ENCODE measurements around the gene PLEKHA3.
"Not testable (repeated sequence)": the region's sequence is repeated elsewhere in the genome, so short reads cannot be mapped to it uniquely, and the experiment has no call there.

PLEKHA3 gene

GRCh38 chr2:178479275-178479616 lies 1.0 kb upstream of the PLEKHA3 start:
- no peak for DNase-seq (ENCODE audit: low spot score)

GRCh38 chr2:178479758-178480226 lies 465 bp upstream of the PLEKHA3 start:
- no peak for DNase-seq (ENCODE audit: low spot score)

DNA sequence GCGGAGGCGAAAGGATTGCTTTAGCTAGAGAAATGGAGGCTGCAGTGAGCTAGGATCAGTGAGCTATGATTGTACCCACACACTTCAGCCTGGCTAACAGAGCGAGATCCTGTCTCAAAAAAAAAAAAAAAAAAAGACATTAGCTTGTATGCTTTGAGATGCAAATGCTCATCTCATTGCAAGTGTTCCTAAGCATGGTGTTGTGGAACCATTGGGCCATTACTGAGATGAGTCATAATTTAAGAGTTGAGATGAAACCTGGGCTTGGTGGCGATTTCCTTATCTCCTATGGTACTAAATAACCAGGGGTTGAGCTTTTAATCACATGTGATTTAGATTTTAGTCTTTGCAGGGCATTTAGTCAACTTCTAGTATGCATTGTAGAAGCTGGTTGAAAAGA lies 2.2 kb downstream of the PLEKHA3 start:
- DNase-seq (ENCODE audit: low spot score), result no peak

- DNase-seq (ENCODE audit: low spot score), result peak; percentile 42
Measured at GRCh38 chr2:178484245-178485041, 4.2 kb downstream of the PLEKHA3 start.

- DNase-seq (ENCODE audit: low spot score), result no peak
Measured at GRCh38 chr2:178485356-178485755, 5.1 kb downstream of the PLEKHA3 start.

DNA sequence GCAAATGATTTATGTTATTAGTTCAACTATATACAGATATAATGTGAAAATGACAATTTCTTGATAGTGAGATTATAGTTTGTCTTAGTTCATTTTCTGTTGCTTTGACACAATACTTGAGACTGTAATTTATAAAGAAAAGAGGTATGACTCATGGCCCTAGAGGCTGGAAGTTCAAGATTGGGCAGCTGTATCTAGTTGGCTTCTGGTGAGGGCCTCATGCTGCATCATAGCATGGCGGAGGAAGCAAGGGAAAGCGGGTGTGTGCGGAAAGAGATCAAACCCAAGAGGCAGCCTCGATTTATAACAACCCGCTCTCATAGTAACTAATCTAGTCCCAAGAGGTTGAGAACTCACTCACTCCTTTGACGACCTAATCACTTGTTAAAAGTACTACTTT lies 11.4 kb downstream of the PLEKHA3 start:
- DNase-seq (ENCODE audit: low spot score), result no peak

- DNase-seq (ENCODE audit: low spot score), result no peak
Measured at GRCh38 chr2:178496049-178496448, 15.8 kb downstream of the PLEKHA3 start.

DNA sequence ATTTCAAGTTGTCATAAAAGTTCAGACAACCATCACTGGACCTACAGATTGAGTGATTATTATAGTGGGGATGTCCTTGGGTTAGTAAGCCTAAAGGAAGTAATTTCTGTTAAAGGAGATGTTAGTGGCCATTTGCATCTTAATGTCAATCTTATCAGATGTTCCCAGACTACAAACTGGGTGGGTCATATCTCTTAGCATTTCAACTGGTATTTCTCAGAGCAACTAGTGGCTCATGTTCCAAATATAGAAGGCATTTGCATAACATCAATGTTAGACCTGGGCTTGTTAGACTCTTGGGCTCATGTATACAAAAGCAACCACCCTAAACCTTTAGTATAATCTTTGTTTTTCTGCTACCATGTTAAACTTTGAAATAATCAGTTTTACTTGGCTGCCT lies 17.9 kb downstream of the PLEKHA3 start:
- DNase-seq (ENCODE audit: low spot score), result no peak

GRCh38 chr2:178499640-178500039 lies 19.4 kb downstream of the PLEKHA3 start:
- DNase-seq (ENCODE audit: low spot score), result no peak

DNA sequence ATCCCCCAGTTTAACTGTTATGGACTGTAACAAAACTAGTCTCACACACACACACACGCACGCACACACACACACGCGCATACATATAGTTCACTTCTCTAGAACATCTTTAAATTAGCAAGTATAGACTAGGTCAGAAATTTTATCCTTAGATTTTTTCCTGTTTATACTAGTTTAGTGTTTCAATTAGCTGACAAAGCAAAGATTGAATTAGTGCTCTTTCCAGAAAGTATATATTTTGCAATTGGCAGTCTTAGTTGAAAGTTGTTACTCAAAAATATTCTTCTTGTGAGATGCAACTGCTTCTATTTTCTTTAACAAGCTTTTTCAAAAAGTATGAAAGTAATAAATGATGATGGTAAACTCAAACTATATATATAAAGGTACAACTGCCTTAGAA lies 22.5 kb downstream of the PLEKHA3 start:
- no peak for DNase-seq (ENCODE audit: low spot score)

DNA sequence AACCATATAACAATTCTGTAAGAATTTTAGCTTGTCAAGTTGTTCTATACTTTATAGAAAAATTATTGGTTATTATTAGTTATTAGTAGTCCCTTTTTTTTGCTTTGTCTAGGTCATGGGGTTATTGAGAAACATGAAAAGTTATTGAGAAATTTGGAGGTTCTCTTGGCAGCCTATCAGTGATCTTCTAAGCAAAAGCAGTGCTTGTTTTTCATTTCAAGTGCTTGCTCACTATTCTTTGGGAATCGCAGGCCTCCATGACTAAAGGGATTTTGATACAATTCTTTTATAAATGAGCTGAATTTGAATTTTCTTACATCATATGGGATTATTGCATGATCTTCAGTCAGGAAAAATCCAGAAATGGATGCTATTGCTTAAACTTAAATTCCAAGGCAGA lies 25.8 kb downstream of the PLEKHA3 start:
- DNase-seq (ENCODE audit: low spot score), result no peak

DNA sequence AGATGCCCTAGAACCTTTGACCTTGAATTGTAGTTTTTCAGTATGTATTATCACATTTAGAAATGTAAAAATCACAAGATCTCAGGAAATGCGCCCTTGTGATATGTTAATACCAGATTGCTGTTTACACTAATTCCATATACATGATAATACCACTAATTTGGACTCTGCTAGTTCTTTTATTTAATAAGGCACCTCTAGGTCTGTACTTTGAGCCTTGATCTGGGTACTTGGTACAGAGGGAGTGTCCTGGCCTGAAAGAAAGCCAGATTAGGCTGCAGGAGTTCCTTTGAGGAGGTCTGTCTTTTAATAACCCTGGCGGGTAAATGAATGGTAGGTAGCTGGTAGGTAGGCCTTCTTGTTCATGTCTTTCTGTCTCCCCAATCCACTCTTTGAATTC lies 26.3 kb downstream of the PLEKHA3 start:
- no peak for DNase-seq (ENCODE audit: low spot score)

- DNase-seq (ENCODE audit: low spot score), result no peak
Measured at GRCh38 chr2:178506949-178507348, 26.7 kb downstream of the PLEKHA3 start.

DNA sequence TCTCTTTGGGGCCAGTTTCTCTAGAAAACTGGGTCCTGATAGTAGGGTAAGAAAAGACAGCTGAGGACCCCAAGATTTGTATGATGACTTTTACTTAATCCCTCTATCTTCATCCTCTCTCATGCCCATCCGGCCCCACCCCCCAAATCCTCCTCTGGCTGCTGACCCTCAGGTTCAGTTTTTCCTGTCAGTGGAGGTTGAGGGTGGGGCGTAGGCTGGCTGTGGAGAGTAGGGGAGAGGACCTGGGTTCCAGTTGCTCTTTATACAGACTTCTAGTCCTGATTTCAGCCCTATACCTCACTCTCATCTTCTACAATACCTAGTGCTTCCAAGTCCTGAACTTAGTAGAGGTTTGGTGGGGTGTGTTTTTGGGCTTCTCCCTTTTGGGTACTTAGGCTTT lies 28.4 kb downstream of the PLEKHA3 start:
- DNase-seq (ENCODE audit: low spot score), result no peak

DNA sequence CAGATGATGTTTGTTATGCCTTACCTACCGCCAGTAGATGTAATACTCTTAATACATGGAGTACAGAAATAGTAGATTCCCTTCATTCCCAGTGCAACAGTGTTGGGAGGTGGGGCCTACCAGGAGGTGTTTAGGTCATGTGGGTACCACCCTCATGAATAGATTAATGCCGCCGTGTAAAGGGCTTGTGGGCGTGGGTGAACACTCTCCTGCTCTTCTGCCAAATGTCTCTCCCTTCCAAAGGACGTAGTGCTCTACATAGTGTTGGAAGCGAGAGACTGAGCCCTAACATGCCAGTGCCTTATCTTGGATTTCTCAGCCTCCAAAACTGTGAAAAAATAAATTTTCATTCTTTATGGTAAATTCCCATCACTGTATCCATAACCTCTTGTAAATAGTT lies 30.1 kb downstream of the PLEKHA3 start:
- no peak for DNase-seq (ENCODE audit: low spot score)

GRCh38 chr2:178512484-178512883 lies 32.2 kb downstream of the PLEKHA3 start:
- DNase-seq (ENCODE audit: low spot score), result no peak

GRCh38 chr2:178513876-178514275 lies 33.6 kb downstream of the PLEKHA3 start:
- no peak for DNase-seq (ENCODE audit: low spot score)

DNA sequence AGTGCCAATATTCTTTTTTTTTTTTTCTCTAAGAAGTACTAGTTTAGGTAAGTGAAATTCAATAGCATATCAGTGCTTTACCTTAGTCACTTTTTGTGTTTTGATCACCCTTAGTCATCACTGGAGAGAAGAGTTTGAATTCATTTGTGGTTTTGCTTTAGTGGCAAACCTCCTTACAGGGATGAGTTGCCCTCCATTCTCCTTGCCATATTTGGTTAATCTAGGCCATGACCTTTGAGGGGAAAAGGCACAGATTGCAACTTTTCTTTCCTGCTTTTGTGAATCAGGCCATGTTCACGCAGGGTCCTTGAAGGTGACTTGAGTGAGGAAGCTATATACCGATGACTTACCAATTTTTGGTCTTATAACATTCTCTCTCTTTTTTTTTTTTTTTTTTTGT lies 34.4 kb downstream of the PLEKHA3 start:
- no peak for DNase-seq (ENCODE audit: low spot score)

- DNase-seq (ENCODE audit: low spot score), result no peak
Measured at GRCh38 chr2:178517496-178517895, 37.2 kb downstream of the PLEKHA3 start.

DNA sequence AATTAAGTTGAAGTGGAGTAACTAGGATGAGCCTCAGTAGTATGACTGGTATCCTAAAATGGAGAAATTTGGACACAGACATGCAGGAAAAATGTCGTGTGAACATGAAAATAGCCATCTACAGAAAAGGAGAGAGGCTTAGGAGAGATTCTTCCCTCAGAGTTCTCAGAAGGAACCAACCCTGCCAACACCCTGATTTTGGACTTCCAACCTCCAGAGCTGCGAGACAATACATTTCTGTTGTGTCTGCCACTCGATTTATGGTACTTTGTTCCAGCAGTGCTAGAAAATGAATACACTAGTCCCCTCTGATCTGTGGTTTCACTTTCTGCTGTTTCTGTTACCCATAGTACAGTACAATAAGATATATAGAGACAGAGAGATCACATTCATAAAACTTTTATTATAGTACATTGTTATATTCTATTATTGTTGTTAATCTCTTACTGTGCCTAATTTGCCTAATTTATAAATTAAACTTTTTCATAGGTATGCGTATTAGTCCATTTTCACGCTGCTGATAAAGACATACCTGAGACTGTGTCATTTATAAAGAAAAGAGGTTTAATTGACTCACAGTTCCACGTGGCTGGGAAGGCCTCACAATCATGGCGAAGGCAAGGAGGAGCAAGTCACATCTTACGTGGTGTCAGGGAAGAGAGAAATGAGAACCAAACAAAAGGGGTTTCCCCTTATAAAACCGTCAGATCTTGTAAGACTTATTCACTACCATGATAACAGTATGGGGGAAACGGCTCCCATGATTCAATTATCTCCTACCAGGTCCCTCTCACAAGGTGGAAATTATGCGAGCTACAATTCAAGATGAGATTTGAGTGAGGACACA lies 41.3 kb downstream of the PLEKHA3 start:
- no peak for DNase-seq (ENCODE audit: low spot score)

DNA sequence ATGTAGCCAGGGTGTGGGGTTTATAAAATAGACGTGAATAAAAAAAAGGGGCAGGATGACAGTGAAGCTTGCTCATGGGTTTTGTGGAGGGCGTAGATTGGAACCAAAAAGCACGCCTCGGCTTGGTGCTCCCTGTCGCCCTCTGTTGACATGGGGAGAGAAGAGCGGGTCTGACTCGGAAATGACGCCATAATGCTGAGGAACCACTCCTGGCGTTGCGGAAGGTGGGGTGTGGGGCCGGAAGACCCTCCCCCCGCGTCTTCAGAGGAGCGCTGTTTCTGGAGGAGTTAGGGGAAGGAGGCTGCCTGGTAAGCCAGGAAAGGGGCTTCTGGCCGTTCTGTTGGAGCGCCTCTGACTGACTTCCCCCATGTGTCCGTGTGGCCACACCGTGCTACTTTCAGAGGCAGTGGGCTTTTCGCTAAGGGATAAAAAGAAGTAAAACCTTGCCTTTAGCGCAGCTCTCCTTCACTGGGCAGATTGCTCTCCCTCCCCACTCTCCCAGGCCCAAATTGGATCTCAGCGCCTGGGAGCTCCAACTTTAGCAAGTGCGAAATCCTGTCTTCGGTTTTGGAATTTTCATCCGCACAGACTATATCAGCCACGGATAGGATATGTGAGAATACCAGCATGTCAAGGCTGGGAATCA lies 42.8 kb downstream of the PLEKHA3 start:
- DNase-seq (ENCODE audit: low spot score), result peak; percentile 75

DNA sequence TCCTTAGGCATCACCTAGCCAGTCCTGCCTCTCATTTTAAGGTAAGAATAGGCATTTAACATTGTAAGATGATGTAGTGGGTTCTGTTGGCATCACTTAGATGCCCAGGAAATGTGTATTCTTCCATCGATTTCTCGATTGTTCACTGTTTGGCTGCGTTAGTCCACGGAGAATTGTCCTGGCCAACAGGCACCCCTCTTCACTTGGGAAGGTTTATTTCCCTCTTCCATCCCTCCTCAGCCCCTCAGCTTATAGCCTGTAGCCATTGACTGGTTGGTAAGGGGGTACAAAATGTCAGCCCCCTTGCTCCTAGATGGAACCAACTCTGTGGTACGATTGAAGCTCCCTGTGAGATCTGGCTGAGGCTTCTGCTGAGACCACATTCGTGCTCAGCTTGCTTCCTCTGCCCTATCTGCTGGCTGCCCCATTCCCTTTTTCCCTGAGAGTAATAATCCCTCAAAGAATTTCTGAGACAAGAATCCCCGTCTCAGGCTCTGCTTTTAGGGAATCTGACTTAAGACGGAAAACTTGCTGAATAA lies 43.4 kb downstream of the PLEKHA3 start:
- DNase-seq (ENCODE audit: low spot score), result no peak

DNA sequence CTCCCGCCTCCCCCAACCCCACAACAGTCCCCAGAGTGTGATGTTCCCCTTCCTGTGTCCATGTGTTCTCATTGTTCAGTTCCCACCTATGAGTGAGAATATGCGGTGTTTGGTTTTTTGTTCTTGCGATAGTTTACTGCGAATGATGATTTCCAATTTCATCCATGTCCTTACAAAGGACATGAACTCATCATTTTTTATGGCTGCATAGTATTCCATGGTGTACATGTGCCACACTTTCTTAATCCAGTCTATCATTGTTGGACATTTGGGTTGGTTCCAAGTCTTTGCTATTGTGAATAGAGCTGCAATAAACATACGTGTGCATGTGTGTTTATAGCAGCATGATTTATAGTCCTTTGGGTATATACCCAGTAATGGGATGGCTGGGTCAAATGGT lies 44.8 kb downstream of the PLEKHA3 start:
- DNase-seq (ENCODE audit: low spot score), result not testable (repeated sequence)
